ENCODE results near the gene UQCC5.

The UQCC5 gene

GRCh38 chr3:52511509-52511908, 24.9 kb upstream of the UQCC5 start:
- Mint-ChIP-seq H3K27ac (ENCODE audit: low read depth) (no peak overlapping the region), H3K4me1 (no peaks in the 10 kb centered on the region), H3K27me3 (no peaks in the 10 kb centered on the region), H3K9me3 (no peaks in the 10 kb centered on the region), H3K4me3 (no peak overlapping the region), H3K36me3 (ENCODE audit: insufficient read depth) (no peaks in the 10 kb centered on the region)
- DNase-seq (ENCODE audit: low spot score in 2 of 2) (no peak), ATAC-seq (replicated peaks; ENCODE audit: extremely low read depth, poor library complexity, severe bottlenecking) (no peak)

- Mint-ChIP-seq H3K36me3 (ENCODE audit: insufficient read depth) (no peaks in the 10 kb centered on the region), H3K27me3 (no peaks in the 10 kb centered on the region), H3K4me3 (no peak overlapping the region), H3K4me1 (no peaks in the 10 kb centered on the region), H3K9me3 (no peaks in the 10 kb centered on the region), H3K27ac (ENCODE audit: low read depth) (no peak overlapping the region)
- ATAC-seq (replicated peaks; ENCODE audit: extremely low read depth, poor library complexity, severe bottlenecking) (no peak), DNase-seq (ENCODE audit: low spot score in 2 of 2) (no peak)
Measured at GRCh38 chr3:52512105-52512504, 24.3 kb upstream of the UQCC5 start.

- Mint-ChIP-seq H3K27ac (ENCODE audit: low read depth) (no peak overlapping the region), H3K9me3 (no peaks in the 10 kb centered on the region), H3K36me3 (ENCODE audit: insufficient read depth) (no peaks in the 10 kb centered on the region)
Measured at GRCh38 chr3:52512727-52513126, 23.7 kb upstream of the UQCC5 start.

GRCh38 chr3:52513281-52513680, 23.1 kb upstream of the UQCC5 start:
- DNase-seq (ENCODE audit: low spot score in 2 of 2) = no peak
- no peak for ATAC-seq (replicated peaks; ENCODE audit: extremely low read depth, poor library complexity, severe bottlenecking)
- Mint-ChIP-seq H3K9me3 (no peaks in the 10 kb centered on the region), H3K4me1 (no peaks in the 10 kb centered on the region), H3K27ac (ENCODE audit: low read depth) (no peak overlapping the region), H3K36me3 (ENCODE audit: insufficient read depth) (no peaks in the 10 kb centered on the region), H3K27me3 (no peaks in the 10 kb centered on the region), H3K4me3 (no peak overlapping the region)

More at GRCh38 chr3:52512727-52513126, 23.7 kb upstream of the UQCC5 start:
- Mint-ChIP-seq H3K4me1 (no peaks in the 10 kb centered on the region), H3K27me3 (no peaks in the 10 kb centered on the region), H3K4me3 (no peak overlapping the region)
- ATAC-seq (replicated peaks; ENCODE audit: extremely low read depth, poor library complexity, severe bottlenecking) = no peak
- DNase-seq (ENCODE audit: low spot score in 2 of 2) = no peak

GRCh38 chr3:52514576-52514975, 21.8 kb upstream of the UQCC5 start:
- H3K27ac Mint-ChIP-seq (ENCODE audit: low read depth) = no peak overlapping the region
- no peaks in the 10 kb centered on the region for H3K27me3 Mint-ChIP-seq
- no peaks in the 10 kb centered on the region for H3K9me3 Mint-ChIP-seq
- H3K4me1 Mint-ChIP-seq = no peaks in the 10 kb centered on the region
- H3K36me3 Mint-ChIP-seq (ENCODE audit: insufficient read depth) = no peaks in the 10 kb centered on the region
- H3K4me3 Mint-ChIP-seq = no peak overlapping the region
- no peak for DNase-seq (ENCODE audit: low spot score in 2 of 2)
- ATAC-seq (replicated peaks; ENCODE audit: extremely low read depth, poor library complexity, severe bottlenecking) = no peak

GRCh38 chr3:52515192-52515591, 21.2 kb upstream of the UQCC5 start:
- ATAC-seq (replicated peaks; ENCODE audit: extremely low read depth, poor library complexity, severe bottlenecking) (no peak), DNase-seq (ENCODE audit: low spot score in 2 of 2) (no peak)
- Mint-ChIP-seq H3K27me3 (no peaks in the 10 kb centered on the region), H3K27ac (ENCODE audit: low read depth) (no peak overlapping the region), H3K36me3 (ENCODE audit: insufficient read depth) (no peaks in the 10 kb centered on the region), H3K4me3 (no peak overlapping the region), H3K9me3 (no peaks in the 10 kb centered on the region), H3K4me1 (no peaks in the 10 kb centered on the region)

- Mint-ChIP-seq H3K27ac (ENCODE audit: low read depth) (no peak overlapping the region), H3K9me3 (no peaks in the 10 kb centered on the region), H3K36me3 (ENCODE audit: insufficient read depth) (peaks cover 2% of the 10 kb centered on the region), H3K4me1 (no peaks in the 10 kb centered on the region), H3K27me3 (no peaks in the 10 kb centered on the region), H3K4me3 (no peak overlapping the region)
- ATAC-seq (replicated peaks; ENCODE audit: extremely low read depth, poor library complexity, severe bottlenecking) = no peak
- no peak for DNase-seq (ENCODE audit: low spot score in 2 of 2)
Measured at GRCh38 chr3:52516509-52517195, 19.8 kb upstream of the UQCC5 start.

- no peak overlapping the region for H3K27ac Mint-ChIP-seq (ENCODE audit: low read depth)
- no peaks in the 10 kb centered on the region for H3K4me1 Mint-ChIP-seq
- DNase-seq (ENCODE audit: low spot score in 2 of 2) (no peak), ATAC-seq (replicated peaks; ENCODE audit: extremely low read depth, poor library complexity, severe bottlenecking) (no peak)
- H3K36me3 Mint-ChIP-seq (ENCODE audit: insufficient read depth) = peaks cover 2% of the 10 kb centered on the region
- no peaks in the 10 kb centered on the region for H3K9me3 Mint-ChIP-seq
- no peak overlapping the region for H3K4me3 Mint-ChIP-seq
- no peaks in the 10 kb centered on the region for H3K27me3 Mint-ChIP-seq
Measured at GRCh38 chr3:52517796-52518722, 18.3 kb upstream of the UQCC5 start.

GRCh38 chr3:52518723-52519444, 17.5 kb upstream of the UQCC5 start:
- Mint-ChIP-seq H3K36me3 (ENCODE audit: insufficient read depth) (peaks cover 2% of the 10 kb centered on the region), H3K4me1 (no peaks in the 10 kb centered on the region), H3K4me3 (no peak overlapping the region), H3K27ac (ENCODE audit: low read depth) (no peak overlapping the region), H3K9me3 (no peaks in the 10 kb centered on the region), H3K27me3 (no peaks in the 10 kb centered on the region)
- ATAC-seq (replicated peaks; ENCODE audit: extremely low read depth, poor library complexity, severe bottlenecking) (no peak), DNase-seq (ENCODE audit: low spot score in 2 of 2) (no peak)

- no peaks in the 10 kb centered on the region for H3K27me3 Mint-ChIP-seq
- no peak overlapping the region for H3K27ac Mint-ChIP-seq (ENCODE audit: low read depth)
- H3K4me1 Mint-ChIP-seq = no peaks in the 10 kb centered on the region
- H3K9me3 Mint-ChIP-seq = no peaks in the 10 kb centered on the region
- DNase-seq (ENCODE audit: low spot score in 2 of 2) (no peak), ATAC-seq (replicated peaks; ENCODE audit: extremely low read depth, poor library complexity, severe bottlenecking) (no peak)
- H3K4me3 Mint-ChIP-seq = no peak overlapping the region
- peaks cover 2% of the 10 kb centered on the region for H3K36me3 Mint-ChIP-seq (ENCODE audit: insufficient read depth)
Measured at GRCh38 chr3:52519445-52520140, 16.8 kb upstream of the UQCC5 start.

- DNase-seq (ENCODE audit: low spot score in 2 of 2) (no peak), ATAC-seq (replicated peaks; ENCODE audit: extremely low read depth, poor library complexity, severe bottlenecking) (no peak)
- no peak overlapping the region for H3K4me3 Mint-ChIP-seq
- no peaks in the 10 kb centered on the region for H3K27me3 Mint-ChIP-seq
- H3K9me3 Mint-ChIP-seq = no peaks in the 10 kb centered on the region
- peaks cover 2% of the 10 kb centered on the region for H3K36me3 Mint-ChIP-seq (ENCODE audit: insufficient read depth)
- H3K27ac Mint-ChIP-seq (ENCODE audit: low read depth) = no peak overlapping the region
- no peaks in the 10 kb centered on the region for H3K4me1 Mint-ChIP-seq
Measured at GRCh38 chr3:52520141-52520667, 16.2 kb upstream of the UQCC5 start.

Data from central memory CD8-positive, alpha-beta T cell (primary cell).